ENCODE data around the gene ANKS1A. TPM values are rescaled to one million over a fixed set of nuclear protein-coding genes. Genes with fewer than 3 reads are reported as not detected.

Gene ANKS1A
- total and polyA plus RNA-seq, 10 donors = 5.1 to 68.9 (median 45.6) TPM

DNA sequence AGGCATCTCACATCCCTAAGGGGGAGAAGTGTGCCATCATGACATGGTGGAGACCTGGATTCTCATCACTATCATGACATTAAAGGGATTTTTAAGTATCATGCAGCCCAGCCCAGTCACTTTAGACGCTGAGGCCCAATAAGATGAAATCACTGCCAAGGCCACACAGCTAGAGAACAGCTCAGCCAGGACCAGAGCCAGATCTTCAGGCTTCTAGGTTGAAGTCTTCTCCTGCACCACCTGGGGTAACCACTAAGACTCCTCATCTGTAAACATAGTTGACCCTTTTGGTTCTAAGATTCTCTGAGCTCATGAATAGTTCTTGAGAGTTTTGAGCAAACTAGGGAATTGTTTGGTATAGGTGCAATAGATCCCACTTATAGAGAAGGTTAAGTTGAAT lies 126.9 kb downstream of the ANKS1A start:
- Histone ChIP-seq H3K36me3 (peaks cover 0 to 67% (median 15%) of the 10 kb centered on the region in 6 donors), H3K27me3 (replicated peaks in 1 of 7) (no peaks in the 10 kb centered on the region), H3K9me3 (no peaks in the 10 kb centered on the region), H3K27ac (peak overlapping the region in 7 of 8 donors; percentile 76 to 88 (median 81)), H3K4me1 (peaks cover 5 to 68% (median 32%) of the 10 kb centered on the region in 6 donors), H3K4me3 (no peak overlapping the region)
- TF ChIP-seq POLR2AphosphoS5 (IDR thresholded peaks at IDR 0.05) (no peak), CTCF (IDR thresholded peaks at IDR 0.05 in 8 of 11, conservative IDR thresholded peaks at IDR 0.05 in 3 of 11) (no peak), POLR2A (IDR thresholded peaks at IDR 0.05) (no peak)
- intact Hi-C loops (cut with DNase I; ENCODE audit: low total_unique reads) = loop anchor here (10.0 kb wide), 1 partner anchor 49 kb away; no protein-coding TSS in a partner anchor
- 0% methylated on average over 1 of the region's 1 CpG for WGBS, 5 donors
- no peak for DNase-seq

- intact Hi-C loops (cut with DNase I; ENCODE audit: low total_unique reads) = loop anchor here (10.0 kb wide), 1 partner anchor 48 kb away; no protein-coding TSS in a partner anchor
Observed at GRCh38 chr6:35016502-35017321, 127.7 kb downstream of the ANKS1A start.

GRCh38 chr6:35017411-35018181 lies 128.5 kb downstream of the ANKS1A start:
- WGBS, 5 donors = 55 to 71% (median 67%) methylated on average over 22 to 28 of the region's 28 CpGs
- peak; percentile 44 to 69 (median 54) for TF ChIP-seq POLR2AphosphoS5 (IDR thresholded peaks at IDR 0.05)
- TF ChIP-seq CTCF (IDR thresholded peaks at IDR 0.05 in 8 of 11, conservative IDR thresholded peaks at IDR 0.05 in 3 of 11) = no peak
- peaks cover 5 to 68% (median 34%) of the 10 kb centered on the region in 6 donors for H3K4me1 ChIP-seq
- intact Hi-C loops (cut with DNase I; ENCODE audit: low total_unique reads) = loop anchor here (10.0 kb wide), 1 partner anchor 47 kb away; no protein-coding TSS in a partner anchor
- H3K27me3 ChIP-seq (replicated peaks in 1 of 7) = no peaks in the 10 kb centered on the region
- H3K9me3 ChIP-seq = no peaks in the 10 kb centered on the region
- H3K36me3 ChIP-seq = peaks cover 0 to 75% (median 15%) of the 10 kb centered on the region in 6 donors
- peak overlapping the region; percentile 17 to 67 (median 38) for H3K4me3 ChIP-seq
- DNase-seq = no peak
- peak overlapping the region; percentile 61 to 88 (median 81) for H3K27ac ChIP-seq

More at GRCh38 chr6:35016502-35017321, 127.7 kb downstream of the ANKS1A start:
- Histone ChIP-seq H3K9me3 (no peaks in the 10 kb centered on the region), H3K4me3 (peak overlapping the region in 7 of 8 donors; percentile 30 to 67 (median 39)), H3K27me3 (replicated peaks in 1 of 7) (no peaks in the 10 kb centered on the region), H3K36me3 (peaks cover 0 to 74% (median 15%) of the 10 kb centered on the region in 6 donors), H3K27ac (peak overlapping the region; percentile 61 to 88 (median 81)), H3K4me1 (peaks cover 5 to 68% (median 32%) of the 10 kb centered on the region in 6 donors)
- no peak for DNase-seq
- TF ChIP-seq POLR2A (IDR thresholded peaks at IDR 0.05) (peak in 1 of 3 donors; percentile 52), CTCF (IDR thresholded peaks at IDR 0.05 in 8 of 11, conservative IDR thresholded peaks at IDR 0.05 in 3 of 11) (no peak), POLR2AphosphoS5 (IDR thresholded peaks at IDR 0.05) (peak in 1 of 3 donors; percentile 78)
- 40 to 68% (median 48%) methylated on average over 11 of the region's 11 CpGs for WGBS, 5 donors
